ENCODE data around the gene PRDM11. TPM values are rescaled to one million over a fixed set of nuclear protein-coding genes. Genes with fewer than 3 reads are reported as not detected.

The PRDM11 gene
- total and polyA plus RNA-seq, 4 donors: 3.7 to 35.1 (median 14.1) TPM

DNA sequence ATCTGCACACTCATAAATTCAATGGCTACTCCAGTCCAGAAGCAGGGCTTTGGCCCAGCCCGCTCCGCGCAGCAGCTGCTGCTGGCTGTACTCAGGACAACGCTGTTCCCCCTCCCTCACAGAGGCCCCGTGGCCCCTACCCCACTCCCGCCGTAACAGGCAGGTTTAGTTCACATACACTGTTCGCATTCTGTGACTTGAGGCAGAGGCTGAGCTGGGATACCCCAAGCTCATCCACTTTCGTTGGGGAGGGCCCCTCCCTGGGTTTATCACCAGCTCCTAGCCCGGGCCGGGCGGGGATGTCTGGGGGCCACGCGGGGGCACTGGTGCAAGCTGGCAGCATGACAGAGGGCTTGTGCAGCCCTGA is 87.3 kb downstream of the PRDM11 start:
- H3K4me1 ChIP-seq (ENCODE audit: control insufficient read depth in 5 of 5, insufficient read depth in 5 of 5, low read length in 5 of 5): peaks cover 0 to 2% (median 0%) of the 10 kb centered on the region in 5 donors
- TF ChIP-seq CTCF (IDR thresholded peaks at IDR 0.05; ENCODE audit: control extremely low read depth, extremely low read depth): no peak
- no peak overlapping the region for H3K9ac ChIP-seq (ENCODE audit: insufficient read depth in 1 of 2, low read length in 2 of 2)
- H3K36me3 ChIP-seq (ENCODE audit: control insufficient read depth in 4 of 4, insufficient read depth in 4 of 4, low read length in 4 of 4): peaks cover 0 to 4% (median under 1%) of the 10 kb centered on the region in 4 donors
- no peak overlapping the region for H3K4me3 ChIP-seq
- 80 to 86% methylated on average over 14 of the region's 14 CpGs for WGBS, 2 donors
- DNase-seq: no peak
- no peaks in the 10 kb centered on the region for H3K27me3 ChIP-seq (ENCODE audit: control insufficient read depth in 3 of 3, insufficient read depth in 3 of 3, low read length in 2 of 3)
- no peaks in the 10 kb centered on the region for H3K9me3 ChIP-seq (ENCODE audit: control insufficient read depth in 4 of 4, insufficient read depth in 3 of 4, low read length in 3 of 4)
- no peak for ATAC-seq (ENCODE audit: insufficient read depth, low FRiP score)
- H3K27ac ChIP-seq (ENCODE audit: low read depth in 1 of 2, low read length in 1 of 2): no peak overlapping the region

GRCh38 chr11:45234306-45235006 is 88.0 kb downstream of the PRDM11 start:
- WGBS, 2 donors: 94 to 97% methylated on average over 15 of the region's 15 CpGs
- Histone ChIP-seq H3K36me3 (ENCODE audit: control insufficient read depth in 4 of 4, insufficient read depth in 4 of 4, low read length in 4 of 4) (peaks cover 0 to 4% (median 0%) of the 10 kb centered on the region in 4 donors), H3K27me3 (ENCODE audit: control insufficient read depth in 3 of 3, insufficient read depth in 3 of 3, low read length in 2 of 3) (no peaks in the 10 kb centered on the region), H3K27ac (ENCODE audit: low read depth in 1 of 2, low read length in 1 of 2) (no peak overlapping the region), H3K9me3 (ENCODE audit: control insufficient read depth in 4 of 4, insufficient read depth in 3 of 4, low read length in 3 of 4) (peaks cover 0 to 2% (median 0%) of the 10 kb centered on the region in 4 donors), H3K4me3 (no peak overlapping the region), H3K9ac (ENCODE audit: insufficient read depth in 1 of 2, low read length in 2 of 2) (no peak overlapping the region), H3K4me1 (ENCODE audit: control insufficient read depth in 5 of 5, insufficient read depth in 5 of 5, low read length in 5 of 5) (peaks cover 0 to 2% (median 0%) of the 10 kb centered on the region in 5 donors)
- TF ChIP-seq CTCF (IDR thresholded peaks at IDR 0.05; ENCODE audit: control extremely low read depth, extremely low read depth): no peak
- no peak for DNase-seq
- ATAC-seq (ENCODE audit: insufficient read depth, low FRiP score): no peak

- Histone ChIP-seq H3K27ac (ENCODE audit: low read depth in 1 of 2, low read length in 1 of 2) (no peak overlapping the region), H3K36me3 (ENCODE audit: control insufficient read depth in 4 of 4, insufficient read depth in 4 of 4, low read length in 4 of 4) (no peaks in the 10 kb centered on the region), H3K27me3 (ENCODE audit: control insufficient read depth in 3 of 3, insufficient read depth in 3 of 3, low read length in 2 of 3) (no peaks in the 10 kb centered on the region), H3K4me3 (no peak overlapping the region), H3K9ac (ENCODE audit: insufficient read depth in 1 of 2, low read length in 2 of 2) (no peak overlapping the region), H3K4me1 (ENCODE audit: control insufficient read depth in 5 of 5, insufficient read depth in 5 of 5, low read length in 5 of 5) (peaks cover 0 to 2% (median 0%) of the 10 kb centered on the region in 5 donors), H3K9me3 (ENCODE audit: control insufficient read depth in 4 of 4, insufficient read depth in 3 of 4, low read length in 3 of 4) (peaks cover 0 to 4% (median 0%) of the 10 kb centered on the region in 4 donors)
- DNase-seq (no peak), ATAC-seq (ENCODE audit: insufficient read depth, low FRiP score) (no peak)
- 64 to 65% methylated on average over 4 of the region's 4 CpGs for WGBS, 2 donors
- TF ChIP-seq CTCF (IDR thresholded peaks at IDR 0.05; ENCODE audit: control extremely low read depth, extremely low read depth): no peak
Observed at GRCh38 chr11:45237711-45238315, 91.4 kb downstream of the PRDM11 start.
